Activated CD4-positive, alpha-beta T cell treated with anti-CD3 and anti-CD28 coated beads, Interleukin-2, amount 50 U/mL, for 48 hours (primary cell): ENCODE results near the gene NEMP2.
"Not testable (repeated sequence)": the region's sequence is repeated elsewhere in the genome, so short reads cannot be mapped to it uniquely, and the experiment has no call there.

Source experiments
- DNase-seq, 2 experiments: peaks; one replicate each; pipeline ENCODE4 v3.0.0-alpha.2; 2020

NEMP2 gene

DNA sequence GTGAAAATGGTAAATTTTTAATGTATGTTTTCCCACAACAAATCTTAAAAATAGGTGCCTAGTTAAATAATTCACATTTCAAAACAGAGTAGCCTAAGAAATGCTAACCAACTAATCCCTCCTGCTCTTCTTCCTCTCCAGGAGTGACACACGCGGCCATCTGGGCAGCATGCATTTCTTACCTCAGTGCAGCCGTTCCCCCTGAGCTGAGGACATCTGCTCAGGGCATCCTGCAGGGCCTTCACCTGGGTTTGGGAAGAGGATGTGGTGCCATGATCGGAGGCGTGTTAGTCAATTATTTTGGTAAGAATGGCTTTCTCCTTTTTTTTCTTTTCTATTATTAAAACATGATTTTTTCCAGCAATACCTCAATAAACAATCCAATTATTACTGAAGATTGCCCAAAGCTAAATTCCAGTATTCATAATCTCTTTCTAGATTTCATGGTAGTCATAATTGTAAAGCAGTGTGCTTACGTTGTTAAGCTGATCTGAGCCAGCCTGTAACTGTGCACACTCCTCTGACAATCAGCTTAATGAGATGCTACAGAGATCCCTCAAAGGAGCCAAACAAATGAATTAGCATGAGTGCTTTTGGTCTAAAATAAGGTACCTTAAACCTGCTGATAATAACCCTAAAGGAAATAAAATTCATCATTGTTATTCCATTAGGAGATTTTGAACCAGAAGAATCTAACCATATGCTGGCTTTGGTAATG, 45.8 kb downstream of the NEMP2 start:
- DNase-seq = no peak

- no peak for DNase-seq
Observed at GRCh38 chr2:190486037-190486623, 48.4 kb downstream of the NEMP2 start.

GRCh38 chr2:190482451-190482850, 52.1 kb downstream of the NEMP2 start:
- DNase-seq = no peak

- DNase-seq = no peak
Observed at GRCh38 chr2:190481339-190481738, 53.2 kb downstream of the NEMP2 start.

DNA sequence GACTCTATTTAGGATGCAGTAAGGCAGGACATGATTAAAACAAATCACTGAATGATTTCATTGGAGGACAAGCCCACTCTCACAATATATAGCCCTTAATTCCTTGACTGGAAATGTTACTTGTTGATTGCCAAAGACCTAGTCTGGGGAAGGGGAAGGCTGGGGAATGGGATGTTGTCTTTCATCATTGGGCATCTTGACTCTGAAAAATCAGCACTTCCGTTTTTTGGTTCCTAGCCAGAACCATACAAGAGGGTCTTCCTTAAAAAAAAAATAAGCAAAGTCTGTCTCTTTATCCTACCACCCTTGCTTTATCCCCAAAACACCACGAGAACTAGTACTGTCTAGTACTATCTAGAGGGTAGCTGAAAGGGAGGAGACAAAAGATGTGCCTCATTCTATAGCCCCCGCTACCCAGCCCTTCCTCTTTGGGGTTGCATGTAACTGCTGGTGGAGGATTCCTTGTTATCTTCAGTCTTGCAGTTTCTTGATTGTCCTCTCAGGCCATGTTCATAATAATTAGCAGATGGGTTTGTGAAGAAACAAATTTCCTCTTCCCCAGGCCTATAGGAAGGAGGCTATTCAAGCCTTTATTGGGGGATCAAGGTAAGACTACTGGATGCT, 55.8 kb downstream of the NEMP2 start:
- DNase-seq = no peak

- no peak for DNase-seq
Observed at GRCh38 chr2:190477661-190478454, 56.7 kb downstream of the NEMP2 start.

DNA sequence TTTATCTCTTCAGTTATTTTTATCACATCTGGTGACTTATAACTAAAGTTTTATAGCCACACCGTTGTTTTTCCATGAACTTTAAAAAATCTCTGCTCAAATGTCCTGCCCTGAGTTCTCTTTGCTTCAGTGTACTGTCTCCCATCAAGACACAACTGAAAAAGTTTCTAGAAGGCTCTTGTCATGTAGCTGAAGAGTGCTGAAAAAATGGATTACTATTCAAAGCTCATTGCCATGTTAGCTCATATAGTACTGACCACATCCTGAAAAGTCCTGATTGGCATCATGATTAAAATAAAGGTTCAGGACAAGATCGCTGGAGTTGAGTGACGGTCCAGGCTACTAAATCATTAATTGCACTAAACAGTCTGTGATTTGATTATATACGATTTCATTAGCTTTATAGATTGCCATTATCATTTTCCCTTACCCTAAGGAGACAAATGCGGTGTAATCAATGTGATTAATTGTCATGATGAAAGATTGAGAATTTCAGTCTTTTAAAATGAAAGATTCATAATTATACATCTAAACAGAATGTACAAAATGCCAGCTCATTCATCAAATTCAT, 64.2 kb downstream of the NEMP2 start:
- no peak for DNase-seq

DNA sequence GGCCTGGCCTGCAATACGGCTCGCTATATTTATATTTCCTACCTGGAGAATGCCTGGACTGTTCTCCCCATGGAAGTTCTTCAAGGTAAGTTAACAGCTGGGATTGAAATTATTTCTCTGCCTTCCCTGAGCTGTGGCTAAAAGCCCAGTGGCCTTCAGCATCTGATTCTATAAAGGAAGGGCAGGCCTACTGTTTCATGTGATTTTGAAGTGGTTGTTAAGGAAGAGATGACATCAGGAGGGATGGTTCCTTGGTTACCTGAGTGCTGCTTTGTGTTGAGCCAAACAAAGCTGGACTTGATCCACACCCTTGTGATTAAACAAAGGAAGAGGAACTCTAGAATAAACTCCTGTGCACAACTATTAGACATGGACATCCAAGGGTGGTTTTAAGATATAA, 64.8 kb downstream of the NEMP2 start:
- DNase-seq = no peak

DNA sequence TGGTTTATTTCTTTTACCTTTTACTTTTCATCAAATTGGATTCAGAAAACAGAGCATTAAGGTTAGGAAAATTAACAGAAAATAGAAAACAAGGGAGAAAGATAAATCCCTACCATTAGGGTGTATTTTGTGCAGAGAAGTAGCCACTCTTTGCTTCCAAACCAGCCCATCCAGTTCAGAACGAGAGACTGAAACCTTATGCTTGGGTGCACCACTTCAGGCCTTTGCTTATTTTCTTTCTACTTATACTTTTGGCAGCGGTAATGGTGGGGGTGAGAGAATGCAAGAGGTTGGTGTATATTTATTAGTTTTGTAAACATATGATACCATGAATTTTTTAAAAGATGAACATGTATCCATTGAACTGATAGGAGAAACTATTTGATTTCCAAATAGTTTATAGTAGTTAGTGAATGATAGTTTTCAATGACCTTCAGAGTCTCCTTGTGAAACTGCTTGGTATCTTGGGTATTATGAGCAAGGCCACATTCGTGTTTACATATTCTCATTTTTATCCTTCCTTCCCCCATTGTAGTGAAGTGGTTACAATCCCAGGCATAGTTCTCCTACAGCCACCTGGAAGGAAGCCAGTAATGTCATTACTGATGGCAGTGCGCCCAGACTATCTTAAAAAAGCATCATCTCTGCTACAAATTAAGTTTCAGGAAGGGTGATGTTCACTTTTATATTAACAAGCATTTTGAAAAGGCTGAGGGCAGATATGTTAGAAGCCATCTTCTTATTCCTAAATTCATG, 65.5 kb downstream of the NEMP2 start:
- DNase-seq = no peak

GRCh38 chr2:190468354-190468753, 66.2 kb downstream of the NEMP2 start:
- not testable (repeated sequence) for DNase-seq

- DNase-seq = no peak
Observed at GRCh38 chr2:190467575-190468083, 66.9 kb downstream of the NEMP2 start.

DNA sequence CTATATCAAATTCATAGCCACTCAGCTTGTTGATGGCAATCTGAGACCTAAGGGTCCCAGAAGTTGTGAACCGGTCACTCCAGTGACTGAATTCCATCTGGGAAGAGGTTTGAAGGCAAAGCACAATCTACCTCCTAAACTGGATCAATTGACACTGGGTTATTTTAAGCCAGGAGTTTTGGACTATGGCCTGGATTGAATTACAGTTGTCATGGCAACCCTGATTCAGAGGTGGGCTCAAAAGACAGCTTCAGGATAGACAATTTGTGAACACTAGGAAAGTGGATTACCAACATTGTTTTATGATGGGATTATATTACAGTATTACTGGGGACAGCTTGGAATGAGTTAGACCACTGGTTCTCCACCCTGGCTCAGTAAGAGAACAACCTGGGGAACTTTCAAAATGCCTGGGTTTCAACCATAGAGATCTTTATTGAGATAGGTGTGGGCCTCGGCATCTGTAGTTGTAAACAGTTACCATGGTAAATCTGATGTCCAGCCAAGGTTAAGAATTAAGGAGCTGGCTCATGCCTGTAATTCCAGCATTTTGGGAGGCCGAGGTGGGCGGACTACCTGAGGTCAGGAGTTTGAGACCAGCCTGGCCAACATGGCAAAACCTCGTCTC, 67.6 kb downstream of the NEMP2 start:
- DNase-seq = no peak

DNA sequence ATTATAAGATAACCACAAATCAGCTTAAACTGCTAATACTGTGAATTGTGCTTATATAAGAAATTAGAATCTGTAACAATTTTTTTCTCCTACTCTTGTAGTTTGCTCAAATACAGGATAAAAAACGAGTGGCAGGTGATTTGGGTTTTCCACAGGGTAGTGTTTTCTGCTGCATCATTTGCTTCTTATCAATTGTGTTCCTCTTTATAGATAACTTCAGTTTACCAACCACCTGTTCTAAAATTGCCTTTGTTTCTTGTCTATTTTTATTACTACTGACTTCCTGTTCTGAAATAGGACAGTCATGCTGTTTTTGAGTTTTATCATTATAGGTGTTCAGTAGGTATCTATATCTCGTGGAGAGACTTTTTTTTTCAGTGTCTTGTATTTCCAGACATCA, 69.5 kb downstream of the NEMP2 start:
- DNase-seq = no peak

DNA sequence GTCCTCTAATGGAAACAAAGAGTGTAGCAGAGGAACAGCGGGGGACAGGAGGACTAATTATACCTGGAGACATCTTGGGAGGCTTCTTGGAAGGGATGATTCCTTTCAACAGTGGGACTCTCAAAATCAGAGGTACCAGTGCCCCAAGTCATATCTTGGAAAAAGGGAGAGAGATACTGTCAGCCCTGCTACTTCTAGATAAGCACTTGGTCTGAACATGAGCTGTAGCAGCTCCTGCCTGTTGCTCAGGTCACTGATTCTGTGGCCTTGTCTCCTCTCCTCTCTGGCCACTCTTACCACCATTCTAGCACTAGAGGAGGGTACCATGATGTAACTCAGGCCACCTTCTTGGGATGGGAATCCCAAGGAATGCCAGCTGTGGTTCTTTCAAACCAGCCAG, 71.9 kb downstream of the NEMP2 start:
- DNase-seq = no peak

DNA sequence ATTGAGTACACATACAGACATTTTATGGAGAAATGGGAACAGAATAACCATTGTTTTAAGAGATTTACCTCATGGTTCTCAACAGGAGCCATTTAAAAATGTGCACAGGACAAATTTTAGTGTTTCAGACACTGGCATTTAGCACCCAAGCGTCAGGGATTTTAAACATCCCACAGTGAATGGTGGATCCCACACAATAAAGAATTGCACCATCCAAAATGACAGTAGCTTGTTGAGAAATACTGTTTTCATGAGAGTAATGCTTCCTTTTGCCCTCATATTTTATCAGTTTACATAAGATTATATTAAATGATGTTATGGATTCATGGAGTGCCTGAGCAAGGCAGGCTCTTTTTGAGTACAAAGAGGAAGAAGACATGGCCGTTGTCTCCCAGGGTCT, 72.3 kb downstream of the NEMP2 start:
- no peak for DNase-seq

GRCh38 chr2:190460487-190460886, 74.0 kb downstream of the NEMP2 start:
- DNase-seq = no peak

GRCh38 chr2:190459881-190460280, 74.6 kb downstream of the NEMP2 start:
- DNase-seq = no peak

DNA sequence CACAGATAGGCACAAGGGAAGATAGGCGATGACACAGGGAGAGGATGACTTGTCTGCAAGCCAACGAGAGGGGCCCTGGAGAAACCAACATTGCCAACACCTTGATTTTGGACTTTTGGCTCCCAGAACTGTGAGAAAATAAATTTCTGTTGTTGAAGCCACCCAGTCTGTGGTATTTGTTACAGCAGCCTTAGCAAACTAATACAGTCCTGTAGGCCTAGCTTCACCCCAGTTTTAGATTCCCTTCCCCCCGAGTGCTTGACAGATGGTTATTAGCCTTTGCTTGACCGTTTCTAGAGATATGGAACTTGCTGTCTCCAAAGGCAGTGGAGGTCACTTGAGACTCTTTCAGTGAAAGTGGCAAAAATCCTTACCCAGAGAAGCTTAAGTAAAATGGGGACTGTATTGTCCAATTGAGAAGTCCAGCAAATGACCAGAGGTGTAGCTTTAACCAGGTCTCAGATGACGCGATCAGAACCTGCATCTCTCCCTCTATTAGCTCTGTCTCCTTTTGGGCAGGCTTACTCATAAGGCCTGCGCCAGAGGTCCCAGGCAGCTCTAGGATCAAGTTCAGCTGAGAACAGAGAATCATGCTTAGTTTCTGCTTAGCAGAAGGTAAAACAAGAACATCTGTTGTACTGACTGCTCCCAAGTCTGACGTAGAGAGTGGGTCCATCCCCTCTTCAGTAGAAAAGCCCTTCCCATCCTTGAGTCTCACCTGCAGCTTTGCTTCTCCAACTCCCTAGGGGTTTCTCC, 76.0 kb downstream of the NEMP2 start:
- DNase-seq = no peak

- no peak for DNase-seq
Observed at GRCh38 chr2:190457256-190457655, 77.3 kb downstream of the NEMP2 start.

- DNase-seq = no peak
Observed at GRCh38 chr2:190456833-190457232, 77.7 kb downstream of the NEMP2 start.
